Activated naive CD8-positive, alpha-beta T cell treated with anti-CD3 and anti-CD28 coated beads, Interleukin-2, amount 10 ng/mL, durations not matched to agents 7 days and 5 days (primary cell): ENCODE data around the gene MYO1B. TPM values are rescaled to one million over a fixed set of nuclear protein-coding genes. Genes with fewer than 3 reads are reported as not detected.
"Not testable (repeated sequence)": the region's sequence is repeated elsewhere in the genome, so short reads cannot be mapped to it uniquely, and the experiment has no call there.

Source experiments
- ATAC-seq: fragments of 150-1000 bp; cut with Tn5 transposase; one replicate; pipeline ENCODE4 v1.10.0; 2021; ENCODE audit warnings: low read depth, moderate library complexity
- POLR2A ChIA-PET: fragments of 350-600 bp; sonication (Branson Sonifier 250); formaldehyde crosslinking; loops from one replicate; lab custom pipeline; 2021; ENCODE audit warnings: antibody characterized with exemption; lab: Charles Lee
- DNase-seq: peaks from one replicate; pipeline ENCODE4 v3.0.0; 2021
- H3K27ac Mint-ChIP-seq: one replicate; pipeline ENCODE4 v1.8.0; 2022; ENCODE audit warnings: mild to moderate bottlenecking, mixed read lengths
- H3K27me3 Mint-ChIP-seq: one replicate; pipeline ENCODE4 v1.8.0; 2022; ENCODE audit warnings: mild to moderate bottlenecking, moderate library complexity, mixed read lengths
- H3K36me3 Mint-ChIP-seq: one replicate; pipeline ENCODE4 v1.8.0; 2021; ENCODE audit warnings: mild to moderate bottlenecking, mixed read lengths
- H3K4me1 Mint-ChIP-seq: one replicate; pipeline ENCODE4 v1.8.0; 2021; ENCODE audit warnings: mixed read lengths
- H3K4me3 Mint-ChIP-seq: one replicate; pipeline ENCODE4 v1.8.0; 2022; ENCODE audit warnings: mild to moderate bottlenecking, moderate library complexity, mixed read lengths
- H3K9me3 Mint-ChIP-seq: one replicate; pipeline ENCODE4 v1.8.0; 2021; ENCODE audit warnings: mixed read lengths
- total RNA-seq, 2 experiments: library from RNA; stranded (reverse); gene quantifications; one replicate each; pipeline ENCODE4 v1.2.3, GENCODE V29; 2021

The MYO1B gene
- total RNA-seq, 2 experiments from 2014 or later: 3.2 to 3.9 TPM

GRCh38 chr2:191441496-191442214 lies 196.5 kb downstream of the MYO1B start:
- ATAC-seq: no peak
- POLR2A ChIA-PET: no interaction called here
- no peaks in the 10 kb centered on the region for H3K36me3 Mint-ChIP-seq

DNA sequence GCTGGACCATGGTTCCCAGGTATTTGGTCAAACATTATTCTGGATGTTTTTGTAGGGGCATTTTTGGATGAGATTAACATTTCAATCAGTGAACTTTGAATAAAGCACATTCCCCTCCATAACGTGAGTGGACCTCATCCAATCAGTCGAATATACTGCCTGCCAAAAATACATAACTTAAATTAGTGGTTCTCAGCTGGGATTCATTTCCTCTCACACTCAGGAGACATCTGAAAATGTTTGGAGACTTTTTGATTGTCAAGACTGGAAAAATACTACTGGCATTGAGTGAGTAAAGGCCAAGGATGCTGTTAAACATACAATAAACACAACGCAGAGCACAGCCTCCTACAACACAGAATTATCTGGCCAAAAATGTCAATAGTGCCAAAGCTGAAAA lies 198.2 kb downstream of the MYO1B start:
- ATAC-seq (no peak), DNase-seq (no peak)
- POLR2A ChIA-PET: no interaction called here
- Mint-ChIP-seq H3K9me3 (no peaks in the 10 kb centered on the region), H3K4me1 (no peaks in the 10 kb centered on the region), H3K36me3 (no peaks in the 10 kb centered on the region), H3K27me3 (peaks cover 7% of the 10 kb centered on the region), H3K4me3 (no peak overlapping the region), H3K27ac (no peak overlapping the region)

More at GRCh38 chr2:191441496-191442214, 196.5 kb downstream of the MYO1B start:
- Mint-ChIP-seq H3K4me1 (no peaks in the 10 kb centered on the region), H3K4me3 (no peak overlapping the region), H3K27ac (no peak overlapping the region), H3K27me3 (peaks cover 5% of the 10 kb centered on the region), H3K9me3 (no peaks in the 10 kb centered on the region)
- DNase-seq: no peak

GRCh38 chr2:191446910-191447309 lies 201.7 kb downstream of the MYO1B start:
- no peaks in the 10 kb centered on the region for H3K36me3 Mint-ChIP-seq

GRCh38 chr2:191451116-191451515 lies 205.9 kb downstream of the MYO1B start:
- Mint-ChIP-seq H3K4me1 (no peaks in the 10 kb centered on the region), H3K27ac (no peak overlapping the region), H3K27me3 (peaks cover 14% of the 10 kb centered on the region), H3K9me3 (peaks cover 2% of the 10 kb centered on the region), H3K4me3 (no peak overlapping the region), H3K36me3 (no peaks in the 10 kb centered on the region)
- no peak for ATAC-seq
- POLR2A ChIA-PET: no interaction called here
- no peak for DNase-seq

More at GRCh38 chr2:191446910-191447309, 201.7 kb downstream of the MYO1B start:
- Mint-ChIP-seq H3K4me1 (no peaks in the 10 kb centered on the region), H3K27ac (no peak overlapping the region), H3K9me3 (no peaks in the 10 kb centered on the region), H3K27me3 (peaks cover 17% of the 10 kb centered on the region), H3K4me3 (no peak overlapping the region)
- ATAC-seq: no peak
- POLR2A ChIA-PET: no interaction called here
- DNase-seq: no peak

DNA sequence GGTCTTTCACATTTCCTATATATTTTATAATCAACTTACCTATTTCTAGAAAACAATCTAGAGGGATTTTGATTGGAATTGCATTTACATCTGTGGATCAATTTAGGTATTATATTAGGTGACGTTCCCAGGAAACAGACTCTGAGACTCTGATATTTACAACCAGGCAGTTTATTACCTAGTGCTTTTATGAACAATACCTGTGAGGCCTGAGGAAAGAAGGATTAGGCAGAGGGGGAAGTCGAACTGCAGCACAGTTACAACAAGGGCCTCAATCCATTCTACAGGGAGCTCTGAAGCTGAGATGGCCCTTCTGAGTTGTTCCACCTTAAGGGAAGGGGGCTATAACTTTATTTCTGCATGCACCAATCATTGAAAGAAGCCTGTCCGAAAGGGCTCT lies 206.9 kb downstream of the MYO1B start:
- Mint-ChIP-seq H3K27ac (no peak overlapping the region), H3K4me1 (no peaks in the 10 kb centered on the region), H3K36me3 (no peaks in the 10 kb centered on the region), H3K4me3 (no peak overlapping the region), H3K27me3 (peaks cover 14% of the 10 kb centered on the region), H3K9me3 (peaks cover 2% of the 10 kb centered on the region)
- POLR2A ChIA-PET: no interaction called here
- ATAC-seq: no peak
- DNase-seq: no peak

DNA sequence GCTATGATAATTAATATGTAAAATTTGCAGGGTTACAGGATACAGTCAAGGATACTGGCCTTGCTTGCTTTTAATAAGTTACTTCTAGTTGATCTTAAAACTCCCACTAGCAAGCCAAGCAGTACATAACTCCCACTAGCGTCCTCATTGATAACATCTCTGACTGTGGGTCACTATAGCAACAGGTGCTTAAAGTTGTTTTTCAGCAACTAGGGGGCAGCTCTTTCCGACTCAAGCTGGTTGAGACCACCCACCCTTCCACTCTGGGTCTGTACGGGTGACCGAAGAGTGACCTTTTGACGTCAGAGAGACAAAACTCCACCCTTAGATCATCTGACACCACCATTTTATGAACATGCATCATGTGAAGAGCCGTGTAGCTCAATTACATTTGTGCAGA lies 208.6 kb downstream of the MYO1B start:
- DNase-seq: no peak
- Mint-ChIP-seq H3K27me3 (peaks cover 14% of the 10 kb centered on the region), H3K9me3 (peaks cover 2% of the 10 kb centered on the region), H3K4me3 (no peak overlapping the region), H3K27ac (no peak overlapping the region), H3K4me1 (no peaks in the 10 kb centered on the region), H3K36me3 (no peaks in the 10 kb centered on the region)
- POLR2A ChIA-PET: no interaction called here
- ATAC-seq: no peak

DNA sequence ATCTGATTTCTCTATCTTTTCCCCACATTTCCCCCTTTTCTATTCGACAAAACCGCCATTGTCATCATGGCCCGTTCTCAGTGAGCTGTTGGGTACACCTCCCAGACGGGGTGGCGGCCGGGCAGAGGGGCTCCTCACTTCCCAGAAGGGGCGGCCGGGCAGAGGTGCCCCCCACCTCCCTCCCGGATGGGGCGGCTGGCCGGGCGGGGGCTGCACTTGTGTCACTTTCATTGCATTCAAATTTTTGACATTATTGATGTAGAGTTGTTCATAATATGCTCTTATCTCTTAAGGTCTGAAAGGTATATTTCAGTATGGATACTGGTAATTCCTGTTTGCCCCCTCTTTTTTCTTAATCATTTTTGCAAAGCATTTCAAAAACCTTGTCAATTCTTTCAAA lies 211.3 kb downstream of the MYO1B start:
- H3K9me3 Mint-ChIP-seq, POLR2A ChIA-PET, H3K4me1 Mint-ChIP-seq, DNase-seq, H3K27ac Mint-ChIP-seq, ATAC-seq, H3K27me3 Mint-ChIP-seq, H3K36me3 Mint-ChIP-seq, H3K4me3 Mint-ChIP-seq: not testable (repeated sequence)

GRCh38 chr2:191459158-191459557 lies 214.0 kb downstream of the MYO1B start:
- no peaks in the 10 kb centered on the region for H3K36me3 Mint-ChIP-seq
- DNase-seq (no peak), ATAC-seq (no peak)
- H3K4me3 Mint-ChIP-seq: no peak overlapping the region
- H3K27me3 Mint-ChIP-seq: peaks cover 2% of the 10 kb centered on the region
- H3K27ac Mint-ChIP-seq: no peak overlapping the region
- POLR2A ChIA-PET: no interaction called here
- H3K9me3 Mint-ChIP-seq: peaks cover 1% of the 10 kb centered on the region
- no peaks in the 10 kb centered on the region for H3K4me1 Mint-ChIP-seq

- POLR2A ChIA-PET: no interaction called here
- no peak for DNase-seq
- H3K9me3 Mint-ChIP-seq: peaks cover 1% of the 10 kb centered on the region
- no peaks in the 10 kb centered on the region for H3K4me1 Mint-ChIP-seq
- peaks cover 2% of the 10 kb centered on the region for H3K27me3 Mint-ChIP-seq
- no peak overlapping the region for H3K27ac Mint-ChIP-seq
- no peaks in the 10 kb centered on the region for H3K36me3 Mint-ChIP-seq
- H3K4me3 Mint-ChIP-seq: no peak overlapping the region
- no peak for ATAC-seq
These were observed 217.2 kb downstream of the MYO1B start for GRCh38 chr2:191462370-191462769.

DNA sequence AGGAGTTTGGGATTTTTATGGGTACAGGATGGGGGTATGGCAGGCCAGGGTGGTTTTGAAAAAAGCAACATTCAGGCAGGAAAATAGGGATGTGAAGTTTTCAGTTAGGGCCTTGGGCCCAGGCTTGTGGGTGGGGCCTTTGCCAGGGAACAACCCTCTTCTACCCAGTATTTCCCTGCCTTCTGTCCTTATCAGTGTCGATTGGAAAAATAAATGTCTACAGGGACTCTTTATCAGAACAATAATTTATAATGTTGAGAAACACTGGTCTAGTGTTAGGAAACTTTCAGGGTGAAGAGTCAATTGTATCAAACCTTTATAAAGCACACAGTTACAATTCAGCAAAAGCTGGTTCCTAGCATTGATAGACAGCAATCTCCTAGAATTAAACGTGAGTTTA lies 218.6 kb downstream of the MYO1B start:
- POLR2A ChIA-PET: no interaction called here
- Mint-ChIP-seq H3K27me3 (peaks cover under 1% of the 10 kb centered on the region), H3K4me1 (no peaks in the 10 kb centered on the region), H3K27ac (no peak overlapping the region), H3K36me3 (no peaks in the 10 kb centered on the region), H3K9me3 (peaks cover 1% of the 10 kb centered on the region), H3K4me3 (no peak overlapping the region)
- DNase-seq (no peak), ATAC-seq (no peak)

GRCh38 chr2:191465766-191466420 lies 220.7 kb downstream of the MYO1B start:
- POLR2A ChIA-PET: no interaction called here
- Mint-ChIP-seq H3K4me3 (no peak overlapping the region), H3K9me3 (peaks cover 1% of the 10 kb centered on the region), H3K27ac (no peak overlapping the region), H3K36me3 (no peaks in the 10 kb centered on the region), H3K27me3 (no peaks in the 10 kb centered on the region), H3K4me1 (no peaks in the 10 kb centered on the region)
- ATAC-seq (no peak), DNase-seq (no peak)

- no peaks in the 10 kb centered on the region for H3K9me3 Mint-ChIP-seq
- no peaks in the 10 kb centered on the region for H3K36me3 Mint-ChIP-seq
- ATAC-seq: no peak
- DNase-seq: no peak
- POLR2A ChIA-PET: no interaction called here
- H3K27me3 Mint-ChIP-seq: no peaks in the 10 kb centered on the region
- no peak overlapping the region for H3K27ac Mint-ChIP-seq
- H3K4me3 Mint-ChIP-seq: no peak overlapping the region
- no peaks in the 10 kb centered on the region for H3K4me1 Mint-ChIP-seq
These were observed 221.9 kb downstream of the MYO1B start for GRCh38 chr2:191467113-191467512.

- H3K4me1 Mint-ChIP-seq: no peaks in the 10 kb centered on the region
- H3K27ac Mint-ChIP-seq: no peak overlapping the region
- DNase-seq: no peak
- no peaks in the 10 kb centered on the region for H3K9me3 Mint-ChIP-seq
- POLR2A ChIA-PET: no interaction called here
- no peak for ATAC-seq
- H3K4me3 Mint-ChIP-seq: no peak overlapping the region
- no peaks in the 10 kb centered on the region for H3K27me3 Mint-ChIP-seq
- no peaks in the 10 kb centered on the region for H3K36me3 Mint-ChIP-seq
These were observed 225.1 kb downstream of the MYO1B start for GRCh38 chr2:191470306-191470705.

GRCh38 chr2:191474464-191474863 lies 229.3 kb downstream of the MYO1B start:
- DNase-seq (no peak), ATAC-seq (no peak)
- Mint-ChIP-seq H3K27me3 (no peaks in the 10 kb centered on the region), H3K36me3 (no peaks in the 10 kb centered on the region), H3K4me1 (no peaks in the 10 kb centered on the region), H3K9me3 (no peaks in the 10 kb centered on the region), H3K27ac (no peak overlapping the region), H3K4me3 (no peak overlapping the region)
- POLR2A ChIA-PET: no interaction called here
